IMR-90 (cell line): ENCODE results near the gene FEZ2. TPM values are rescaled to one million over a fixed set of nuclear protein-coding genes. Genes with fewer than 3 reads are reported as not detected.
A peak's percentile ranks its signal among the peaks of the same experiment; 100 is the strongest.

ENCODE experiments used
- ATAC-seq: fragments of 200-7000 bp; cut with Tn5 transposase; 2 replicates; pipeline ENCODE4 v1.9.1; 2020; ENCODE audit warnings: low read depth, mild to moderate bottlenecking, moderate library complexity
- BruUV-seq: library from RNA; stranded (reverse); fragments of 400-500 nt; replicated peaks from 2 replicates; lab custom pipeline; 2021; lab: Mats Ljungman, UMichigan
- CTCF ChIA-PET: fragments of 300-600 bp; formaldehyde crosslinking; extraction: SDS; loops from one replicate; lab custom pipeline; 2021; ENCODE audit warnings: antibody characterized with exemption; lab: Yijun Ruan, JAX
- POLR2A ChIA-PET: fragments of 300-600 bp; sonication (Branson Sonifier 250); formaldehyde crosslinking; loops from one replicate; lab custom pipeline; 2022; ENCODE audit warnings: antibody characterized with exemption; ENCODE audit not compliant: unreplicated experiment; lab: Charles Lee
- DNase-seq: peaks from one replicate; pipeline ENCODE4 v3.0.0; 2013
- H2AFZ ChIP-seq: replicated peaks from 2 replicates; pipeline ENCODE3; 2013; ENCODE audit warnings: low read length, mild to moderate bottlenecking; ENCODE audit not compliant: poor library complexity
- H2AK5ac ChIP-seq: 2 replicates; pipeline ENCODE4 v1.6.1; 2013; ENCODE audit warnings: low read depth, low read length, inconsistent platforms
- H2AK9ac ChIP-seq: replicated peaks from 2 replicates; pipeline ENCODE3; 2013; ENCODE audit warnings: mild to moderate bottlenecking, low read depth, low read length, moderate library complexity; ENCODE audit not compliant: poor library complexity
- H2BK120ac ChIP-seq: 2 replicates; pipeline ENCODE4 v1.6.1; 2013; ENCODE audit warnings: low read depth, low read length, inconsistent platforms
- H2BK15ac ChIP-seq: 3 replicates; pipeline ENCODE4 v1.6.1; 2013; ENCODE audit warnings: low read depth, low read length, inconsistent platforms
- H2BK20ac ChIP-seq: 2 replicates; pipeline ENCODE4 v1.6.1; 2013; ENCODE audit warnings: low read depth, mild to moderate bottlenecking, inconsistent platforms, low read length, moderate library complexity
- H2BK5ac ChIP-seq: 2 replicates; pipeline ENCODE4 v1.6.1; 2013; ENCODE audit warnings: mild to moderate bottlenecking, low read depth, low read length, inconsistent platforms; ENCODE audit not compliant: poor library complexity, severe bottlenecking
- H3K14ac ChIP-seq: replicated peaks from 2 replicates; pipeline ENCODE4 v1.6.1; 2013; ENCODE audit warnings: low read depth, low read length, inconsistent platforms
- H3K18ac ChIP-seq: 2 replicates; pipeline ENCODE4 v1.6.1; 2013; ENCODE audit warnings: low read depth, low read length, control low read depth
- H3K23ac ChIP-seq: 2 replicates; pipeline ENCODE4 v1.6.1; 2013; ENCODE audit warnings: low read depth, low read length, inconsistent platforms
- H3K27ac ChIP-seq: 2 replicates; pipeline ENCODE4 v1.5.1; 2013; ENCODE audit warnings: mild to moderate bottlenecking, control low read depth, low read length; ENCODE audit not compliant: insufficient read depth
- H3K27me3 ChIP-seq: 2 replicates; pipeline ENCODE4 v1.6.1; 2013; ENCODE audit warnings: low read length; ENCODE audit not compliant: control insufficient read depth, insufficient read depth
- H3K36me3 ChIP-seq: 2 replicates; pipeline ENCODE4 v1.6.1; 2013; ENCODE audit warnings: low read length, mixed read lengths; ENCODE audit not compliant: control insufficient read depth, insufficient read depth
- H3K4ac ChIP-seq: 2 replicates; pipeline ENCODE4 v1.6.1; 2013; ENCODE audit warnings: low read depth, low read length, inconsistent platforms
- H3K4me1 ChIP-seq: 2 replicates; pipeline ENCODE4 v1.6.1; 2013; ENCODE audit warnings: low read length, mixed read lengths; ENCODE audit not compliant: control insufficient read depth, insufficient read depth
- H3K4me2 ChIP-seq: 2 replicates; pipeline ENCODE4 v1.6.1; 2013; ENCODE audit warnings: low read depth, mild to moderate bottlenecking, control low read depth, low read length, moderate library complexity
- H3K4me3 ChIP-seq: 2 replicates; pipeline ENCODE4 v1.5.1; 2013; ENCODE audit warnings: low read depth, mild to moderate bottlenecking, control low read depth, low read length, moderate library complexity; ENCODE audit not compliant: insufficient read depth
- H3K56ac ChIP-seq: 2 replicates; pipeline ENCODE4 v1.6.1; 2013; ENCODE audit warnings: low read length, inconsistent platforms; ENCODE audit not compliant: insufficient read depth; ENCODE audit errors: extremely low read depth
- H3K79me1 ChIP-seq, 2 experiments: 2 replicates each; pipeline ENCODE4 v1.6.1; 2013; ENCODE audit warnings: low read length in 2 of 2, inconsistent platforms in 1 of 2, low read depth in 1 of 2
- H3K9ac ChIP-seq: 2 replicates; pipeline ENCODE4 v1.6.1; 2013; ENCODE audit warnings: low read depth, low read length, control low read depth
- H3K9me1 ChIP-seq: 2 replicates; pipeline ENCODE4 v1.6.1; 2013; ENCODE audit warnings: low read length, inconsistent platforms; ENCODE audit not compliant: insufficient read depth
- H3K9me3 ChIP-seq: 2 replicates; pipeline ENCODE4 v1.6.1; 2013; ENCODE audit warnings: low read length; ENCODE audit not compliant: control insufficient read depth, insufficient read depth
- H4K20me1 ChIP-seq: 2 replicates; pipeline ENCODE4 v1.6.1; 2013; ENCODE audit warnings: low read length, inconsistent platforms; ENCODE audit not compliant: insufficient read depth
- H4K5ac ChIP-seq: 2 replicates; pipeline ENCODE4 v1.6.1; 2013; ENCODE audit warnings: mild to moderate bottlenecking, low read depth, low read length, control low read depth
- H4K8ac ChIP-seq, 2 experiments: 2 replicates each; pipeline ENCODE4 v1.6.1; 2013; ENCODE audit warnings: low read depth in 2 of 2, low read length in 2 of 2, control low read depth in 1 of 2, inconsistent platforms in 1 of 2
- H4K91ac ChIP-seq: 2 replicates; pipeline ENCODE4 v1.6.1; 2013; ENCODE audit warnings: low read depth, low read length, inconsistent platforms; ENCODE audit not compliant: insufficient read depth
- BHLHE40 ChIP-seq: fragments of 150-350 bp; IDR thresholded peaks from 2 replicates; pipeline ENCODE4 v1.6.1; 2016; ENCODE audit warnings: mild to moderate bottlenecking, low read depth, low read length
- CEBPB ChIP-seq: IDR thresholded peaks from 2 replicates; pipeline ENCODE4 v1.6.1; 2012; ENCODE audit warnings: low read depth, low read length, improper control_type of control experiment
- CHD1 ChIP-seq: IDR thresholded peaks from 2 replicates; pipeline ENCODE4 v1.6.1; 2012; ENCODE audit warnings: low read depth, low read length, improper control_type of control experiment
- FOS ChIP-seq: fragments of 150-350 bp; IDR thresholded peaks from 2 replicates; pipeline ENCODE4 v1.6.1; 2016; ENCODE audit warnings: low read depth, low read length
- MAFK ChIP-seq: IDR thresholded peaks from 2 replicates; pipeline ENCODE4 v1.6.1; 2012; ENCODE audit warnings: low read depth, low read length, improper control_type of control experiment
- MAZ ChIP-seq: IDR thresholded peaks from 2 replicates; pipeline ENCODE4 v1.6.1; 2012; ENCODE audit warnings: low read depth, mild to moderate bottlenecking, low read length, improper control_type of control experiment, moderate library complexity, borderline replicate concordance
- MXI1 ChIP-seq: IDR thresholded peaks from 2 replicates; pipeline ENCODE4 v1.6.1; 2012; ENCODE audit warnings: low read depth, mild to moderate bottlenecking, low read length, moderate library complexity, borderline replicate concordance
- NFE2L2 ChIP-seq: fragments of 150-350 bp; IDR thresholded peaks from 2 replicates; pipeline ENCODE4 v1.6.1; 2016; ENCODE audit warnings: low read depth, mild to moderate bottlenecking, low read length
- POLR2A ChIP-seq: IDR thresholded peaks from 2 replicates; pipeline ENCODE4 v1.6.1; 2012; ENCODE audit warnings: mild to moderate bottlenecking, low read depth, low read length
- RAD21 ChIP-seq: IDR thresholded peaks from 2 replicates; pipeline ENCODE4 v1.6.1; 2012; ENCODE audit warnings: low read length, improper control_type of control experiment
- RCOR1 ChIP-seq: IDR thresholded peaks from 2 replicates; pipeline ENCODE4 v1.6.1; 2012; ENCODE audit warnings: mild to moderate bottlenecking, low read length, improper control_type of control experiment; ENCODE audit not compliant: insufficient replicate concordance
- RFX5 ChIP-seq: IDR thresholded peaks from 2 replicates; pipeline ENCODE4 v1.8.0; 2012; ENCODE audit warnings: low read depth, mild to moderate bottlenecking, low read length, moderate library complexity
- SMC3 ChIP-seq: fragments of 150-350 bp; IDR thresholded peaks from 2 replicates; pipeline ENCODE4 v1.6.1; 2016; ENCODE audit warnings: low read depth, mild to moderate bottlenecking, antibody characterized with exemption, low read length, moderate library complexity
- WGBS, 2 experiments: methylation state at CpG; one replicate each; pipeline versions ENCODE4 v1.1.5 to v1.1.7; 2013; ENCODE audit warnings: missing lambda C conversion rate in 2 of 2; ENCODE audit not compliant: insufficient read length in 1 of 2; ENCODE audit errors: extremely low coverage in 2 of 2; 5-methylcytosine and 5-hydroxymethylcytosine counted together
- dilution Hi-C: fragments of 300-500 bp; cut with HindIII; formaldehyde crosslinking; loops from one replicate; pipeline ENCODE4 v1.14.3; 2018; ENCODE audit warnings: low sequenced_read_pairs; ENCODE audit not compliant: unreplicated experiment
- in situ Hi-C: fragments of 300-500 bp; cut with MboI; formaldehyde crosslinking; loops from 3 replicates; pipeline ENCODE4 v1.14.3; 2019; ENCODE audit warnings: low sequenced_read_pairs, inconsistent platforms, mixed read lengths
- intact Hi-C: fragments of 100-400 bp; cut with micrococcal nuclease; formaldehyde crosslinking; loops from 2 replicates; pipeline ENCODE4 v1.10.0; 2022
- polyA plus RNA-seq, 3 experiments: library from polyadenylated mRNA; depleted of rRNA; stranded (reverse); fragments of >200 nt; gene quantifications; 2 replicates each; pipeline ENCODE4 v1.2.3, GENCODE V29; 2012; ENCODE audit warnings: low replicate concordance in 1 of 3
- total RNA-seq: library from RNA; depleted of rRNA; stranded (reverse); fragments of >200 nt; gene quantifications from 2 replicates; pipeline ENCODE4 v1.2.3, GENCODE V29; 2012
- TF ChIP-seq, protein P1 (sequence below): fragments of 150-350 bp; IDR thresholded peaks from 2 replicates; pipeline ENCODE4 v1.6.1; 2016; ENCODE audit warnings: low read depth, mild to moderate bottlenecking, low read length, moderate library complexity, borderline replicate concordance
- TF ChIP-seq, protein P2 (sequence below): fragments of 150-350 bp; IDR thresholded peaks from 2 replicates; pipeline ENCODE4 v1.6.1; 2017; ENCODE audit warnings: mild to moderate bottlenecking, antibody characterized with exemption, low read length, low read depth
- TF ChIP-seq, protein P3 (sequence below): conservative IDR thresholded peaks from 2 replicates; pipeline ENCODE4 v1.5.1; 2012; ENCODE audit warnings: mild to moderate bottlenecking, low read depth, low read length, improper control_type of control experiment

The FEZ2 gene
- total and polyA plus RNA-seq, 2 of the 4 experiments (the other 2 are of a cell fraction), result 19.4 to 31.6 TPM

DNA sequence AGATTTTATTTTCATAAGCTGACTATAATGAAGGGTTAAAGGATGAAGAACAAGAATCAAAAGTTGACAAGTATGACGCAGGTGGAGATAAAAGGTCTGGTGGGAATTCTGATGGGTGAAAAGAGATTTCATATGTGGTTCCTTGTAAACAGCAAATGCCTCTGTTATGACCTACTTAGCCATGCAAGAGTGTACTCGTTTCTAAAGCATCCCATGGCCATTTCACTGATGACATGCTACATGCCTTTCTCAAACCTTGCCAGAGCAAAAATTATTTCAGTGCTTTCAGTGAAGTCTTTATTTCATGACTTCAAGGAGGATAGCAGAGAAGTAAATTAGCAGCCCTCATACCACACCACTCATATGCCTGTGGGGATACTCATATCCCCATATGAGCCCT is 71.7 kb downstream of the FEZ2 start:
- Histone ChIP-seq H3K9me3 (no peaks in the 10 kb centered on the region), H3K27me3 (no peaks in the 10 kb centered on the region), H4K5ac (peak overlapping the region; percentile 51; the same call in 1 of the 2 replicates), H4K91ac (no peak overlapping the region), H4K8ac (no peak overlapping the region; a peak in 1 of 4 replicates), H3K56ac (no peak overlapping the region), H3K27ac (peak overlapping the region; percentile 63; the same call in 1 of the 2 replicates), H2AK5ac (no peak overlapping the region; the same call in 1 of the 2 replicates), H2AFZ (no peak overlapping the region), H2BK120ac (no peak overlapping the region), H3K23ac (peak overlapping the region; percentile 60; the same call in 1 of the 2 replicates), H3K4me3 (no peak overlapping the region), H4K20me1 (peaks cover 11% of the 10 kb centered on the region; the same call in 1 of the 2 replicates), H3K18ac (no peak overlapping the region), H2BK5ac (peak overlapping the region; percentile 43), H2BK20ac (peak overlapping the region; percentile 14; the same call in 1 of the 2 replicates), H3K14ac (peak overlapping the region; percentile 26; the same call in 1 of the 2 replicates), H2AK9ac (no peak overlapping the region), H3K4me1 (peaks cover 20% of the 10 kb centered on the region), H3K4me2 (no peak overlapping the region), H3K36me3 (peaks cover 35% of the 10 kb centered on the region), H2BK15ac (no peak overlapping the region), H3K9me1 (peaks cover 28% of the 10 kb centered on the region), H3K4ac (peak overlapping the region; percentile 42; the same call in 1 of the 2 replicates), H3K79me1 (peaks cover 35 to 72% of the 10 kb centered on the region in 2 experiments), H3K9ac (no peak overlapping the region)
- WGBS, 2 experiments, result no CpG with 5 or more reads among the region's 2 CpGs
- POLR2A ChIA-PET, result no interaction called here
- dilution Hi-C loops, result no loop called here
- ATAC-seq (peak; percentile 11; the same call in 1 of the 2 replicates), DNase-seq (peak; percentile 74)
- no TSS peak for BruUV-seq
- TF ChIP-seq BHLHE40, result no peak
- TF ChIP-seq MXI1, result no peak
- TF ChIP-seq MAZ, result no peak
- no peak for TF ChIP-seq NFE2L2
- TF ChIP-seq, protein P1, sequence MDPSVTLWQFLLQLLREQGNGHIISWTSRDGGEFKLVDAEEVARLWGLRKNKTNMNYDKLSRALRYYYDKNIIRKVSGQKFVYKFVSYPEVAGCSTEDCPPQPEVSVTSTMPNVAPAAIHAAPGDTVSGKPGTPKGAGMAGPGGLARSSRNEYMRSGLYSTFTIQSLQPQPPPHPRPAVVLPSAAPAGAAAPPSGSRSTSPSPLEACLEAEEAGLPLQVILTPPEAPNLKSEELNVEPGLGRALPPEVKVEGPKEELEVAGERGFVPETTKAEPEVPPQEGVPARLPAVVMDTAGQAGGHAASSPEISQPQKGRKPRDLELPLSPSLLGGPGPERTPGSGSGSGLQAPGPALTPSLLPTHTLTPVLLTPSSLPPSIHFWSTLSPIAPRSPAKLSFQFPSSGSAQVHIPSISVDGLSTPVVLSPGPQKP, result no peak
- TF ChIP-seq RAD21, result no peak
- TF ChIP-seq, protein P2, sequence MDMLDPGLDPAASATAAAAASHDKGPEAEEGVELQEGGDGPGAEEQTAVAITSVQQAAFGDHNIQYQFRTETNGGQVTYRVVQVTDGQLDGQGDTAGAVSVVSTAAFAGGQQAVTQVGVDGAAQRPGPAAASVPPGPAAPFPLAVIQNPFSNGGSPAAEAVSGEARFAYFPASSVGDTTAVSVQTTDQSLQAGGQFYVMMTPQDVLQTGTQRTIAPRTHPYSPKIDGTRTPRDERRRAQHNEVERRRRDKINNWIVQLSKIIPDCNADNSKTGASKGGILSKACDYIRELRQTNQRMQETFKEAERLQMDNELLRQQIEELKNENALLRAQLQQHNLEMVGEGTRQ, result no peak
- no peak for TF ChIP-seq POLR2A
- no peak for TF ChIP-seq RCOR1
- TF ChIP-seq RFX5, result no peak
- no peak for TF ChIP-seq FOS
- no peak for TF ChIP-seq CHD1
- TF ChIP-seq MAFK, result no peak
- no peak for TF ChIP-seq CEBPB
- TF ChIP-seq SMC3, result no peak
- TF ChIP-seq, protein P3, sequence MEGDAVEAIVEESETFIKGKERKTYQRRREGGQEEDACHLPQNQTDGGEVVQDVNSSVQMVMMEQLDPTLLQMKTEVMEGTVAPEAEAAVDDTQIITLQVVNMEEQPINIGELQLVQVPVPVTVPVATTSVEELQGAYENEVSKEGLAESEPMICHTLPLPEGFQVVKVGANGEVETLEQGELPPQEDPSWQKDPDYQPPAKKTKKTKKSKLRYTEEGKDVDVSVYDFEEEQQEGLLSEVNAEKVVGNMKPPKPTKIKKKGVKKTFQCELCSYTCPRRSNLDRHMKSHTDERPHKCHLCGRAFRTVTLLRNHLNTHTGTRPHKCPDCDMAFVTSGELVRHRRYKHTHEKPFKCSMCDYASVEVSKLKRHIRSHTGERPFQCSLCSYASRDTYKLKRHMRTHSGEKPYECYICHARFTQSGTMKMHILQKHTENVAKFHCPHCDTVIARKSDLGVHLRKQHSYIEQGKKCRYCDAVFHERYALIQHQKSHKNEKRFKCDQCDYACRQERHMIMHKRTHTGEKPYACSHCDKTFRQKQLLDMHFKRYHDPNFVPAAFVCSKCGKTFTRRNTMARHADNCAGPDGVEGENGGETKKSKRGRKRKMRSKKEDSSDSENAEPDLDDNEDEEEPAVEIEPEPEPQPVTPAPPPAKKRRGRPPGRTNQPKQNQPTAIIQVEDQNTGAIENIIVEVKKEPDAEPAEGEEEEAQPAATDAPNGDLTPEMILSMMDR, result no peak
- in situ Hi-C loops, result loop anchor here (10.0 kb wide), 1 partner anchor 149 kb away; no protein-coding TSS in a partner anchor
- CTCF ChIA-PET, result no interaction called here
- intact Hi-C loops, result no loop called here
